Measurements from ENCODE around the gene ATF4.

ATF4 gene

DNA sequence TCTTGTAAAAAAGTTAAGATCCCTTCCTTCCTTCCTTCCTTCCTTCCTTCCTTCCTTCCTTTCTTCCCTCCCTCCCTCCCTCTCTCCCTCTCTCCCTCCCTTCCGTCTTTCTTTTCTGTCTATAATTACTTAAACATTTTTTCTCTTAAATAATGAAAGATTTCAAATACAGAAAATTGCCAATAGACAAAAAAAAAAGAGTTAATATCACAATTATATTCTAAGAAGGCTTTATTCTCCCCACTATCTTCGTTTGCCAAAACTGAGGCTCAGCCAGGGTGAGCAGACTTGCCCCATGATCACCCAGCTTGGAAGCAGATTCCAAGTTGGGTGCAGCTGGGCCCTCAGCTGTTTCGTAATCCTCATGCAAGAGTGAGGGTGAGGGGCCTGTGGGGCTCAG, 49.9 kb downstream of the ATF4 start:
- H3K79me2 ChIP-seq (ENCODE audit: low read length) = no peaks in the 10 kb centered on the region
- no peaks in the 10 kb centered on the region for H3K9me3 ChIP-seq (replicated peaks; ENCODE audit: insufficient read depth, low read length)
- H4K20me1 ChIP-seq (ENCODE audit: insufficient read depth, low read length) = no peaks in the 10 kb centered on the region
- no peak for TF ChIP-seq EZH2 (optimal IDR thresholded peaks at IDR 0.05; ENCODE audit: low read depth, low read length)
- TF ChIP-seq, protein P1, sequence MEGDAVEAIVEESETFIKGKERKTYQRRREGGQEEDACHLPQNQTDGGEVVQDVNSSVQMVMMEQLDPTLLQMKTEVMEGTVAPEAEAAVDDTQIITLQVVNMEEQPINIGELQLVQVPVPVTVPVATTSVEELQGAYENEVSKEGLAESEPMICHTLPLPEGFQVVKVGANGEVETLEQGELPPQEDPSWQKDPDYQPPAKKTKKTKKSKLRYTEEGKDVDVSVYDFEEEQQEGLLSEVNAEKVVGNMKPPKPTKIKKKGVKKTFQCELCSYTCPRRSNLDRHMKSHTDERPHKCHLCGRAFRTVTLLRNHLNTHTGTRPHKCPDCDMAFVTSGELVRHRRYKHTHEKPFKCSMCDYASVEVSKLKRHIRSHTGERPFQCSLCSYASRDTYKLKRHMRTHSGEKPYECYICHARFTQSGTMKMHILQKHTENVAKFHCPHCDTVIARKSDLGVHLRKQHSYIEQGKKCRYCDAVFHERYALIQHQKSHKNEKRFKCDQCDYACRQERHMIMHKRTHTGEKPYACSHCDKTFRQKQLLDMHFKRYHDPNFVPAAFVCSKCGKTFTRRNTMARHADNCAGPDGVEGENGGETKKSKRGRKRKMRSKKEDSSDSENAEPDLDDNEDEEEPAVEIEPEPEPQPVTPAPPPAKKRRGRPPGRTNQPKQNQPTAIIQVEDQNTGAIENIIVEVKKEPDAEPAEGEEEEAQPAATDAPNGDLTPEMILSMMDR (IDR thresholded peaks at IDR 0.05; ENCODE audit: low read length) = no peak
- TF ChIP-seq EZH2phosphoT487 (IDR thresholded peaks at IDR 0.05; ENCODE audit: low read length) = no peak
- no peak overlapping the region for H3K4me2 ChIP-seq (ENCODE audit: low read depth, low read length)
- H2AFZ ChIP-seq (ENCODE audit: low read length) = no peak overlapping the region
- no peaks in the 10 kb centered on the region for H3K9me2 ChIP-seq (replicated peaks; ENCODE audit: insufficient read depth, low read length)
- no peak for DNase-seq
- peaks cover 13% of the 10 kb centered on the region for H3K4me1 ChIP-seq (ENCODE audit: low read length)
- H3F3A ChIP-seq (ENCODE audit: insufficient read depth, low read length) = no peaks in the 10 kb centered on the region
- H3K27ac ChIP-seq (ENCODE audit: low read length) = no peak overlapping the region
- peaks cover 18% of the 10 kb centered on the region; the same call in 1 of the 2 replicates for H3K27me3 ChIP-seq (replicated peaks; ENCODE audit: insufficient read depth, low read length)
- no peaks in the 10 kb centered on the region for H3K36me3 ChIP-seq (replicated peaks; ENCODE audit: insufficient read depth, low read length)
- H3K4me3 ChIP-seq (ENCODE audit: low read length) = no peak overlapping the region
- no peak overlapping the region for H3K9ac ChIP-seq (ENCODE audit: low read length)

DNA sequence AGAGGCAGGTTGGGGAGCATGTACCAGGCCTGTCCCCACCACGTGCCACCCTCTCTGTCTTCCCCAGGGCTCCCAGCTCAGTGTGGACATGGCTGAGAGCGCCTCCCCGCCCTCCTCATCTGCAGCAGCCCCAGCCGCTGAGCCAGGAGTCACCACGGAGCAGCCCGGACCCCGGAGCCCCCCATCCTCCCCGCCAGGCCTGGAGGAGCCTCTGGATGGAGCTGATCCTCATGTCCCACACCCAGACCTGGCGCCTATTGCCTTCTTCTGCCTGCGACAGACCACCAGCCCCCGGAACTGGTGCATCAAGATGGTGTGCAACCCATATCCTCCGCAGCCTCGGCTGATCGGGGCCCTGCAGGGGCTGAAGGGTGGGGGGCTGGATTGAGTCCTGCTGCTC, 50.3 kb downstream of the ATF4 start, which contains the start of gene CACNA1I:
CACNA1I (plus strand) TSS at position 89 of the 400 bp plus-strand sequence; CDS start at position 89, 0 bp downstream.
- no peaks in the 10 kb centered on the region for H3K36me3 ChIP-seq (replicated peaks; ENCODE audit: insufficient read depth, low read length)
- peaks cover 22% of the 10 kb centered on the region for H3K27me3 ChIP-seq (replicated peaks; ENCODE audit: insufficient read depth, low read length)
- TF ChIP-seq, protein P1 (IDR thresholded peaks at IDR 0.05; ENCODE audit: low read length) = no peak
- TF ChIP-seq EZH2 (optimal IDR thresholded peaks at IDR 0.05; ENCODE audit: low read depth, low read length) (no peak), EZH2phosphoT487 (IDR thresholded peaks at IDR 0.05; ENCODE audit: low read length) (no peak)
- H3K9me2 ChIP-seq (replicated peaks; ENCODE audit: insufficient read depth, low read length) = no peaks in the 10 kb centered on the region
- H3K9ac ChIP-seq (ENCODE audit: low read length) = no peak within 1 kb of the TSS
- H3K9me3 ChIP-seq (replicated peaks; ENCODE audit: insufficient read depth, low read length) = no peaks in the 10 kb centered on the region
- H3F3A ChIP-seq (ENCODE audit: insufficient read depth, low read length) = no peaks in the 10 kb centered on the region
- H3K79me2 ChIP-seq (ENCODE audit: low read length) = no peaks in the 10 kb centered on the region
- H3K27ac ChIP-seq (ENCODE audit: low read length) = no peak within 1 kb of the TSS
- H3K4me3 ChIP-seq (ENCODE audit: low read length) = no peak within 1 kb of the TSS
- DNase-seq = no peak
- H4K20me1 ChIP-seq (ENCODE audit: insufficient read depth, low read length) = no peaks in the 10 kb centered on the region
- H2AFZ ChIP-seq (ENCODE audit: low read length) = no peak within 1 kb of the TSS
- no peak within 1 kb of the TSS for H3K4me2 ChIP-seq (ENCODE audit: low read depth, low read length)
- peaks cover 13% of the 10 kb centered on the region for H3K4me1 ChIP-seq (ENCODE audit: low read length)

DNA sequence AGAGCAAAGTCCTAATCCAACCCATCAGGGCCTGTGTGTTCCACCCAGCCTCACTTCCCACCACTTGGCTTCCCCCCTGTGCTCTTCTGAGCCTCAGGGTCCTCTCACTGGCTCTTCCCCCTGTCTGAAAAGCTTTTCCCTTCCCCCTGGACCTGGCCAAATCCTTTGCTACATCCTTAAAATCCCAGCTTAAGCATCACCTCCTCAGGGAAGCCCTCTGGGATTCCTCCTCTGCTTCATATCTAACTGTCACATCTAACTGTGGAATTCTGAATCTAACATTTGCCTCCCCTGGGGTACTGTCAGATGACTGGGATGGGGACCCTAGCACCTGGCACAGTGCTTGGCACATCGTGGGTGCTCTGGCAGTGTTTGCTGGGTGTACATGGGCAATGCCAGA, 51.2 kb downstream of the ATF4 start:
- TF ChIP-seq, protein P1 (IDR thresholded peaks at IDR 0.05; ENCODE audit: low read length) = no peak
- TF ChIP-seq EZH2phosphoT487 (IDR thresholded peaks at IDR 0.05; ENCODE audit: low read length) = no peak
- H3K9me3 ChIP-seq (replicated peaks; ENCODE audit: insufficient read depth, low read length) = no peaks in the 10 kb centered on the region

More for the DNA sequence above, 51.2 kb downstream of the ATF4 start:
- H3K9me2 ChIP-seq (replicated peaks; ENCODE audit: insufficient read depth, low read length) = no peaks in the 10 kb centered on the region
- no peaks in the 10 kb centered on the region for H3K36me3 ChIP-seq (replicated peaks; ENCODE audit: insufficient read depth, low read length)
- H3K27me3 ChIP-seq (replicated peaks; ENCODE audit: insufficient read depth, low read length) = peaks cover 31% of the 10 kb centered on the region
- no peak overlapping the region for H3K4me2 ChIP-seq (ENCODE audit: low read depth, low read length)
- H3K27ac ChIP-seq (ENCODE audit: low read length) = no peak overlapping the region
- H3F3A ChIP-seq (ENCODE audit: insufficient read depth, low read length) = no peaks in the 10 kb centered on the region
- H4K20me1 ChIP-seq (ENCODE audit: insufficient read depth, low read length) = no peaks in the 10 kb centered on the region
- no peak for DNase-seq
- H3K4me1 ChIP-seq (ENCODE audit: low read length) = peaks cover 13% of the 10 kb centered on the region
- H3K4me3 ChIP-seq (ENCODE audit: low read length) = no peak overlapping the region
- no peaks in the 10 kb centered on the region for H3K79me2 ChIP-seq (ENCODE audit: low read length)
- no peak overlapping the region for H2AFZ ChIP-seq (ENCODE audit: low read length)
- H3K9ac ChIP-seq (ENCODE audit: low read length) = no peak overlapping the region

Measured in MM.1S (cell line).